Esophagus squamous epithelium (tissue), 4 donors: ENCODE measurements around the gene DHDDS.

ENCODE experiments used
- CTCF ChIP-seq, 6 experiments: fragments of 450-650 bp in 4 of 6; fragments of 200-600 bp in 2 of 6; sonication (generic) in 2 of 6; IDR thresholded peaks; one replicate each; pipeline ENCODE4 v1.5.1; 2016 to 2019; ENCODE audit warnings: antibody characterized with exemption in 6 of 6, mild to moderate bottlenecking in 4 of 6, moderate library complexity in 4 of 6
- POLR2A ChIP-seq, 4 donors: fragments of 450-650 bp; IDR thresholded peaks; one replicate each; pipeline ENCODE4 v1.6.1; 2017; ENCODE audit warnings: antibody characterized with exemption in 4 of 4, mild to moderate bottlenecking in 4 of 4, moderate library complexity in 3 of 4

- TF ChIP-seq POLR2A (IDR thresholded peaks at IDR 0.05) = no peak
- TF ChIP-seq CTCF (IDR thresholded peaks at IDR 0.05) = no peak
Measured at GRCh38 chr1:26470878-26471497, 38.9 kb downstream of the DHDDS start.
